Mucosa of rectum (tissue), 2 donors: ENCODE measurements around the gene STEEP1.

Experiments used
- H3K27ac ChIP-seq, 2 donors: one replicate each; pipeline ENCODE4 v1.7.0; 2013; ENCODE audit warnings: inconsistent platforms in 2 of 2, low read depth in 2 of 2, low read length in 2 of 2
- H3K27me3 ChIP-seq, 2 donors: one replicate each; pipeline ENCODE4 v1.7.0; 2013; ENCODE audit warnings: low read length in 2 of 2; ENCODE audit not compliant: control insufficient read depth in 2 of 2, insufficient read depth in 2 of 2
- H3K36me3 ChIP-seq, 2 donors: one replicate each; pipeline ENCODE4 v1.7.0; 2013; ENCODE audit warnings: low read length in 2 of 2; ENCODE audit not compliant: control insufficient read depth in 2 of 2, insufficient read depth in 2 of 2
- H3K4me1 ChIP-seq, 2 donors: one replicate each; pipeline ENCODE4 v1.7.0; 2013; ENCODE audit warnings: low read length in 2 of 2, mild to moderate bottlenecking in 1 of 2; ENCODE audit not compliant: control insufficient read depth in 2 of 2, insufficient read depth in 2 of 2
- H3K4me3 ChIP-seq, 2 donors: one replicate each; pipeline ENCODE4 v1.7.0; 2013; ENCODE audit warnings: low read length in 2 of 2
- H3K9ac ChIP-seq, 2 donors: one replicate each; pipeline ENCODE4 v1.7.0; 2013; ENCODE audit warnings: low read length in 2 of 2, low read depth in 1 of 2, mild to moderate bottlenecking in 1 of 2
- H3K9me3 ChIP-seq, 2 donors: one replicate each; pipeline ENCODE4 v1.7.0; 2013; ENCODE audit warnings: low read length in 2 of 2; ENCODE audit not compliant: control insufficient read depth in 2 of 2
- donor health status: healthy.
- donor health status: Normal muscosa, but diverticular disease.

STEEP1 gene

GRCh38 chrX:119488749-119489148 is 76.5 kb downstream of the STEEP1 start:
- Histone ChIP-seq H3K27me3 (no peaks in the 10 kb centered on the region), H3K9me3 (no peaks in the 10 kb centered on the region), H3K4me1 (no peaks in the 10 kb centered on the region), H3K27ac (no peak overlapping the region), H3K4me3 (no peak overlapping the region), H3K9ac (no peak overlapping the region), H3K36me3 (no peaks in the 10 kb centered on the region)
